GM20000 (cell line): Measurements from ENCODE around the gene CLCNKA.

Source experiments
- DNase-seq: peaks from one replicate; pipeline ENCODE4 v3.0.0; 2012; ENCODE audit warnings: low spot score
- TF ChIP-seq, protein P1 (sequence below): IDR thresholded peaks from 2 replicates; pipeline ENCODE4 v1.5.1; 2012; ENCODE audit warnings: mild to moderate bottlenecking, control low read depth; ENCODE audit errors: extremely low read depth, missing control alignments

The CLCNKA gene

DNA sequence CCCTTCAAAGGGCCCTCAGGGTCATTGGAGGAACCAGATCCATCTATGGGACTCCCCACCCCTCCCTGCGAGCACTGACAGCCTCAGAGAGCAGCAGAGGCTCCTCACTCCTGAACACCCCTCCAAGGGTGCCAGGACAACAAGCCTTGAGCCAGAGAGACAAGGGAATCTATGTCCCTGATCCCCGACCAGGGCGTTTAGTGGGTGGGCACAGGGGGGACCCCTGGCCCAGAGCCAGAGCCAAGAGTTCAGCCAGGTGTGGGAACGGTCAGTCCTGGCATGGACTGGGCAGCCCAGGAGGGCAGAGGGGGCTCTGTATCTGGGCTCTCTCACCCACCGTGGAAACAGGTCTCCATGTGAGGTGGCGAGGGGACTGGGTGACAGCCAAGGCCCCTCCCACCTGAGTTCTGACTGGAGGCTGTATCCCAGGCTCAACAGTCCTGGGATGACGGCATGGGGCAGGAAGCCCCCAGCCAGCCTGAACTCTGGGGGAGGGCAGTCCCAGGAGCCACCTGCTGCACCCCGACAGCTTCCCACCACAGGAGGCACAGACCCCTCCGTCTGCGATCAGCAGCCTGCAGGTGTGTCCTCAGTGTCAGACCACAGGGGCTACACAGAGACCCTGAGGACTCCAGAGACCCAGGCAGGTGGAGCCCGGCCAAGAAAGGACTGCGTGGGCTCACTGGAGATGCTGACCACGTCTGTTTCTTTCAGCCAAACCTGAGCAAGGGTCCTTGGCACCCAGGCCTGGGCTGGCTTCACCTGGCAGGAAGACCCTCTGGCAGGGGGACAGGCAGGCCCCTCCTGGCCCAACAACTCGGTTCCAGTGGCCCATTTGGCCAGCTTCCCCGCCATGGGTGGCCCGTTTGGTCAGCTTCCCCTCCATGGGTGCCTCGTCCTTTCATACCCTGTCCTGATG, 29.0 kb upstream of the CLCNKA start:
- no peak for DNase-seq
- TF ChIP-seq, protein P1, sequence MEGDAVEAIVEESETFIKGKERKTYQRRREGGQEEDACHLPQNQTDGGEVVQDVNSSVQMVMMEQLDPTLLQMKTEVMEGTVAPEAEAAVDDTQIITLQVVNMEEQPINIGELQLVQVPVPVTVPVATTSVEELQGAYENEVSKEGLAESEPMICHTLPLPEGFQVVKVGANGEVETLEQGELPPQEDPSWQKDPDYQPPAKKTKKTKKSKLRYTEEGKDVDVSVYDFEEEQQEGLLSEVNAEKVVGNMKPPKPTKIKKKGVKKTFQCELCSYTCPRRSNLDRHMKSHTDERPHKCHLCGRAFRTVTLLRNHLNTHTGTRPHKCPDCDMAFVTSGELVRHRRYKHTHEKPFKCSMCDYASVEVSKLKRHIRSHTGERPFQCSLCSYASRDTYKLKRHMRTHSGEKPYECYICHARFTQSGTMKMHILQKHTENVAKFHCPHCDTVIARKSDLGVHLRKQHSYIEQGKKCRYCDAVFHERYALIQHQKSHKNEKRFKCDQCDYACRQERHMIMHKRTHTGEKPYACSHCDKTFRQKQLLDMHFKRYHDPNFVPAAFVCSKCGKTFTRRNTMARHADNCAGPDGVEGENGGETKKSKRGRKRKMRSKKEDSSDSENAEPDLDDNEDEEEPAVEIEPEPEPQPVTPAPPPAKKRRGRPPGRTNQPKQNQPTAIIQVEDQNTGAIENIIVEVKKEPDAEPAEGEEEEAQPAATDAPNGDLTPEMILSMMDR, result no peak

DNA sequence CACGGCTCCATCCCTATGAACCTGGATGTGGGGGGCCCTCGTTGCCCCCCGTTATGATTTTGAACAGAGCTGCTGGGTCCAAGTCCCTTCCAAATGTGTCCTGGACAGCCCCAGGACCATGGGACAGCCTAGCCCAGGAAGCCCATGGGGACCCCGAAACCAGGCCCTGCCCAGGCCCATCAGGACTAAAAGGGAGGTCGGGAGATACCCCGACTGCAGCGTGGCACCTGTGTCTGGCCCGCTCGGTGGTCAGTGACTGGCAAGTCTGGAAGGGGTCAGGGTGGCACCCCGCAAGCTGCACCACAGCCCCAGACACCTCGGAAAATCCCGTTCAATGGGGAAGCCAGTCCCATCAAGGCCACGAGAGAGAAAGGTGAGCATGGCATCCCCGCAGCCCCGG, 28.2 kb upstream of the CLCNKA start:
- TF ChIP-seq, protein P1, result no peak
- no peak for DNase-seq

DNA sequence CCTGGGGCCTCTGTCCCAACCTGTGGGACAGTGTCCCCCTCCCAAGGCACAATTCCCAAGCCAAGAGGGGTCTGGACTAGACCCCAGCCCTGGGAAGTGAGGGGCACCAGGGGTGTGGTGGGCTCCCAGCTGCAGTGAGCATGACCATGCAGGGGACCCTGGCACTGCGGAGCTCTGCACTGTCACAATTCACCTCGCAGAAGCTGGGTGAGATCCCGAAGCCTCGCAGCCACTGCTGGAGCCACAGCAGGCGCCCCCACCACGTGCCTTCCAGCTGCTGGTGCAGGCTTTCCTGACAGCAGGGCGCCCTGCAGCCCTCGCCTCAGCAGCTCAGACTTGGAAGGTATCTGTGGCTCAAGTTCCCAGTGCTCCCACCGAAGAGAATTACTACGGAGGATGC, 27.8 kb upstream of the CLCNKA start:
- TF ChIP-seq, protein P1, result no peak
- DNase-seq, result no peak

DNA sequence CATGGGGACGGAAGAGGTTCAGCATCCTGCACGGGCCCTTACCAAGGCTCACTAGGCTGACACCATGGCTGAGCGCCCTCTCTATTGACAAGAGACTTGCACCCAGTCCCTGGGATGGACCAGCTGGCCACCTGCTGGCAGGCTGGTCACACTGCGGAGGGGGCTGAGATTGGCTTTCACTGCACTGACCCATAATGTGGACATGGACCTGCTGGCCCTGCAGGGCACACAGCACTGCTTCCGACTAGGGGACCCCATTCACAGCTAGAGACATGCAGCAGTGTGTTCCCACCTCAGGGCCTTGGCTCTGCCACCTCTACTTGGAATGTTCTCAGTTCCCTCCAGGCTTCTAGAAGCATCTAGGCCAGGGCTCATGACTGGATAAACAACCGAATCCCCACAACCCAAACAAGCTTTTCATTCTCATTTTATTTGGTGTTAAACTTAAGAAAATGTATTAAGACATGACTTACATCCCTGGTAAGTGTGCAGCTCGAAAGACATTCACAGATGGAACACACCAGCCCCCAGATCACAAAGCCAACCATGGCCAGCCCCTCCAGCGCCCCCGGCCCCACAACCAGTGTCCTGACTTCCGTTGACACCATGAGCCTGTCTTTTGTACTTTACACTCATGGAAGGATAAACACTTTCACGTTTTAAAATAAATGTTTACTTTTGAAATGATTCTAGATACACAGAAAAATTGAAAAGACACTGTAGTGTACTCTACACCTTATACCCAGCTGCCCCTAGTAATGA, 27.1 kb upstream of the CLCNKA start:
- DNase-seq, result peak; percentile 69
- TF ChIP-seq, protein P1, result peak; percentile 77

DNA sequence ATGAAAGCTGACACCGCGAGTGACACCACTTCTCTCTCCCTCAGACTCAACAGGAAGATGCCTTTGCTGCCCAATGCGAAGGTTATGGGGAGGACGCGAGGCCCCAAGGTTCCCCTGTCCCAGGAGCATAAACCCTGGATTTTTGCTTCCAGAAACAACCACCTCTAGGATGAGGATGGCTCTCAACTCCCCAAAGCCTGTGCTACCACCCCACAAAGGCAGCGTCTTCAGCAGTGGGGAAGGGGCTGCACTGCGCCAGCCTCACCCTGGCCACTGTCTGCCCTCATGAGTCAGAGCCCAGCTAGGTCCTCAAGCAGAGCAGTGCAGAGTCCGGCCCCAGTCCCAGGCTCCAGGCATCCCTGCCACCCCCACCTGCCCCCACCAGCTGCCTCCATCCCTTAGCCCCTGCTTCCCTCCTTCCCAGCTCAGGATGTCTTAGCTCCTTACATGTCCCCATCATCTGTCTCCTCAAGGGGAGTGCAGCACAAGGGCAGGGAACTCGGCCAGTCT, 24.7 kb upstream of the CLCNKA start:
- DNase-seq, result no peak
- TF ChIP-seq, protein P1, result no peak

DNA sequence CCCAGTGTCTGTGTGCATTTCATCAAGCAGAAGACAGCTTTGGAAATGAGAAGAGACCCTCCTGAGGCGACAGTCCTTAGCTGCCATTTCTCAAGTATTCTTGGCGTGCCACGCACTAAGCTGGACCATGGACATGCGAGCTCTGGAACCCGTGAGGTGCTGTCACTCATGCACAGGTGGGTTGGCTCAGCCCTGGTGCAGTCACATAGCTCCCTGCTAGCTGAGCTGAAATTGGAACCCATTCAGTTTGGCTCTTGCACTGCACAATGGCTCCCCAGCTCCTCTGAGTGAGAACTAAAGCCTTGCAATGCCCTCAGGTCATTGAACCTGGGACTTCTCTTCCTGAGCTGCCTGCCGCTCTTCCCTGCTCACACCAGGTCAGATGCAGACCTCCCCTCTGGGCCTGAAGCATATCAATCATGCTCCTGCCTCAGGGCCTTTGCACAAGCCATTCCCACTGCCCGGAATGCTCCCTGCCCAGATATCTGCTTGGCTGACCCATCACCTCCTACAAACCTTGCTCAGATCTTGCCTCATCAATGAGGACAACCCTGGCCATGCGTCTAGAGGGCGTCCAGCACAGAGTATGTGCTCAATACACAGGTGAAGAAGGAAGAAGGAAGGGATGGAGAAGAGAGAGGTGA, 24.1 kb upstream of the CLCNKA start:
- TF ChIP-seq, protein P1, result no peak
- DNase-seq, result no peak
